Muscle of leg (tissue), 11 donors: ENCODE data around the gene ZSWIM9. TPM values are rescaled to one million over a fixed set of nuclear protein-coding genes. Genes with fewer than 3 reads are reported as not detected.
A peak's percentile ranks its signal among the peaks of the same experiment; 100 is the strongest.

ENCODE experiments used
- DNase-seq: peaks from one replicate; pipeline ENCODE4 v3.0.0; 2013
- H3K27ac ChIP-seq: one replicate; pipeline ENCODE4 v1.5.1; 2013; ENCODE audit warnings: mild to moderate bottlenecking, low read length, control low read depth
- H3K27me3 ChIP-seq: one replicate; pipeline ENCODE4 v1.6.1; 2013; ENCODE audit warnings: low read length; ENCODE audit not compliant: control insufficient read depth, insufficient read depth
- H3K36me3 ChIP-seq: one replicate; pipeline ENCODE4 v1.6.1; 2013; ENCODE audit warnings: low read length; ENCODE audit not compliant: control insufficient read depth, insufficient read depth
- H3K4me1 ChIP-seq: one replicate; pipeline ENCODE4 v1.6.1; 2013; ENCODE audit warnings: low read length; ENCODE audit not compliant: control insufficient read depth, insufficient read depth
- H3K4me3 ChIP-seq: one replicate; pipeline ENCODE4 v1.5.1; 2013; ENCODE audit warnings: low read length, control low read depth
- H3K9me3 ChIP-seq: replicated peaks from 2 replicates; pipeline ENCODE4 v1.6.1; 2013; ENCODE audit warnings: low read depth, low read length; ENCODE audit not compliant: control insufficient read depth
- WGBS: methylation state at CpG from one replicate; pipeline ENCODE4 v1.1.5; 2013; ENCODE audit warnings: missing lambda C conversion rate; ENCODE audit not compliant: insufficient coverage; 5-methylcytosine and 5-hydroxymethylcytosine counted together
- polyA plus RNA-seq, 8 donors: library from polyadenylated mRNA; unstranded; fragments of 120-200 nt; gene quantifications; one replicate each; pipeline versions ENCODE4 v1.2.1 to v1.2.3, GENCODE V29; 2013; ENCODE audit warnings: inconsistent platforms in 1 of 8, low replicate concordance in 1 of 8; ENCODE audit not compliant: insufficient read length in 8 of 8, insufficient read depth in 1 of 8
- total RNA-seq: library from RNA; stranded (reverse); fragments of 120-200 nt; gene quantifications from one replicate; pipeline ENCODE4 v1.2.4, GENCODE V29; 2013

Gene ZSWIM9
- total and polyA plus RNA-seq, 9 donors = 1.0 to 8.7 (median 7.4) TPM

DNA sequence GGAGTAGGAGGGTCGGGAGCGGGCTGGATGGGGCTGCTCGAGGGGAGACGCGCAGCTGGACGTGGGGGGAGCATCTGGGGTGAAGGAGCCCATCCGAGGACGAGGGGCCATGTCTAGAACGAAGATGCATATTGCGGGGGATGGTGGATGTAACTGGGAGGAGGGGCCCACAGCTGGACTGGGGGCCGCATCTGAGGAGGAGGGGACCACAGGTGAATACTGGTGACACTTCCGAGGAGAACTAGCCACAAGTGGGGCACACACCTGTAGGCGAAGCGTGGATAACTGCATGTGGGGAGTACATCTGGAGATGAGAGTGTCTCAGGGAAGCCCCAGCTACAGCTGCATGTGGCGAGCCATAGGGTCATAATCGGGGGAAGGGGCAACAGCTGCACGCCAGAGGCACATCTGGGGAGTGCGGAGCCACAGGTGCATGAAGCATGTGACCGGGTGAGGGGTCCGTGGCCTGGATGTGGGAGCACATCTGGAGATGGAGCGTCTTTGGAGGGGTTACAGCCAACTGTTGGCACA lies 402 bp downstream of the ZSWIM9 start:
- Histone ChIP-seq H3K27ac (peak overlapping the region; percentile 98), H3K27me3 (no peaks in the 10 kb centered on the region), H3K4me1 (peaks cover 12% of the 10 kb centered on the region), H3K4me3 (peak overlapping the region; percentile 65), H3K9me3 (no peaks in the 10 kb centered on the region), H3K36me3 (peaks cover 28% of the 10 kb centered on the region)
- under 1% methylated on average over 20 of the region's 21 CpGs for WGBS
- DNase-seq = peak; percentile 44

GRCh38 chr19:48171710-48172109 lies 1.2 kb downstream of the ZSWIM9 start:
- Histone ChIP-seq H3K4me3 (no peak overlapping the region), H3K4me1 (peaks cover 12% of the 10 kb centered on the region)
- no peak for DNase-seq

GRCh38 chr19:48174445-48175030 lies 4.1 kb downstream of the ZSWIM9 start:
- no peak for DNase-seq
- H3K9me3 ChIP-seq = no peaks in the 10 kb centered on the region
- H3K27ac ChIP-seq = no peak overlapping the region
- H3K36me3 ChIP-seq = peaks cover 37% of the 10 kb centered on the region
- 80% methylated on average over 1 of the region's 6 CpGs for WGBS
- H3K4me1 ChIP-seq = peaks cover 12% of the 10 kb centered on the region
- no peaks in the 10 kb centered on the region for H3K27me3 ChIP-seq
- no peak overlapping the region for H3K4me3 ChIP-seq

More at GRCh38 chr19:48171710-48172109, 1.2 kb downstream of the ZSWIM9 start:
- no peak overlapping the region for H3K27ac ChIP-seq
- H3K36me3 ChIP-seq = peaks cover 34% of the 10 kb centered on the region
- WGBS = 80% methylated on average over 36 of the region's 37 CpGs
- no peaks in the 10 kb centered on the region for H3K27me3 ChIP-seq
- H3K9me3 ChIP-seq = no peaks in the 10 kb centered on the region

GRCh38 chr19:48175578-48175977 lies 5.1 kb downstream of the ZSWIM9 start:
- no peak overlapping the region for H3K4me3 ChIP-seq
- H3K27me3 ChIP-seq = no peaks in the 10 kb centered on the region
- H3K36me3 ChIP-seq = peaks cover 40% of the 10 kb centered on the region
- 95% methylated on average over 8 of the region's 10 CpGs for WGBS
- H3K9me3 ChIP-seq = no peaks in the 10 kb centered on the region
- no peak overlapping the region for H3K27ac ChIP-seq
- peaks cover 12% of the 10 kb centered on the region for H3K4me1 ChIP-seq
- no peak for DNase-seq

GRCh38 chr19:48176226-48176625 lies 5.7 kb downstream of the ZSWIM9 start:
- Histone ChIP-seq H3K27me3 (no peaks in the 10 kb centered on the region), H3K27ac (no peak overlapping the region), H3K36me3 (peaks cover 40% of the 10 kb centered on the region), H3K9me3 (peaks cover 3% of the 10 kb centered on the region), H3K4me3 (no peak overlapping the region), H3K4me1 (peaks cover 7% of the 10 kb centered on the region)
- WGBS = no CpG with 5 or more reads among the region's 3 CpGs
- no peak for DNase-seq

DNA sequence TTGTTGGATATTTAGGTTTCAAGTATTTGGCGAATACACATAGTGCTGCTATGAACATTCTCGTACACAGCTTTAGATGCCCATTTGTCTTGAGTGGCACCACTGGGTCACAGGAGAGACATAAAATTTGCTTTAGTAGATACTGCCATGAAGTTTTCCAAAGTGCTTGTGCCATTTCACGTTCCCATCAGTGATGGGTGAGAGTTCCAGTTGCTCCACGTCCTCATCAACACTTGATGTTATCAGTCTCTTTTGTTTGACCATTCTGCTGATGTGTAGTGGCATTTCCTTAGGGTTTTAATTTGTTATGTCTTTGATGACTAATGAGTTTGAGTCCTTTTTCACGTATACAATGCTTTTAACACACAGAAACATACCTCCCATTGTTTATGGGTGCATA lies 11.0 kb downstream of the ZSWIM9 start:
- 94% methylated on average over 2 of the region's 5 CpGs for WGBS
- H3K4me1 ChIP-seq = no peaks in the 10 kb centered on the region
- no peaks in the 10 kb centered on the region for H3K27me3 ChIP-seq
- H3K4me3 ChIP-seq = no peak overlapping the region
- H3K9me3 ChIP-seq = peaks cover 9% of the 10 kb centered on the region
- peaks cover 13% of the 10 kb centered on the region for H3K36me3 ChIP-seq
- no peak overlapping the region for H3K27ac ChIP-seq
- no peak for DNase-seq

DNA sequence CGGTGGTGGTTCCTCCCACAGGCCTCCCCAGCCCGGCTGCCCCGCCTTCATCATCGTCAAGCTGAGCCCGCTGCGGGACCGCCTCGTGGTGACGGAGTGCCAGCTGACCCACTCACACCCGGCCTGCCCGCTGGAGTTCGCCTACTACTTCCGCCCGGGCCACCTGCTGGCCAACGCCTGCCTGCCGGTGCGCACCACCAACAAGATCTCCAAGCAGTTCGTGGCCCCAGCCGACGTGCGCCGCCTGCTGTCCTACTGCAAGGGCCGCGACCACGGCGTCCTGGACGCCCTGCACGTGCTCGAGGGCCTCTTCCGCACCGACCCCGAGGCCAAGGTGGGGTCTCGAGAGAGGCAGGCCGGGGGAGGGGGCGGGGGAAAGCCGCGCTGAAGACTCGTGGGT lies 12.0 kb downstream of the ZSWIM9 start:
- Histone ChIP-seq H3K27ac (no peak overlapping the region), H3K27me3 (no peaks in the 10 kb centered on the region), H3K4me3 (no peak overlapping the region), H3K4me1 (no peaks in the 10 kb centered on the region), H3K9me3 (peaks cover 9% of the 10 kb centered on the region), H3K36me3 (peaks cover 13% of the 10 kb centered on the region)
- WGBS = 92% methylated on average over 38 of the region's 38 CpGs
- DNase-seq = no peak

GRCh38 chr19:48183356-48183755 lies 12.9 kb downstream of the ZSWIM9 start:
- peaks cover 9% of the 10 kb centered on the region for H3K9me3 ChIP-seq
- WGBS = no CpG with 5 or more reads among the region's 9 CpGs
- H3K27me3 ChIP-seq = no peaks in the 10 kb centered on the region
- H3K27ac ChIP-seq = no peak overlapping the region
- H3K4me1 ChIP-seq = no peaks in the 10 kb centered on the region
- peaks cover 19% of the 10 kb centered on the region for H3K36me3 ChIP-seq
- DNase-seq = no peak
- H3K4me3 ChIP-seq = no peak overlapping the region

DNA sequence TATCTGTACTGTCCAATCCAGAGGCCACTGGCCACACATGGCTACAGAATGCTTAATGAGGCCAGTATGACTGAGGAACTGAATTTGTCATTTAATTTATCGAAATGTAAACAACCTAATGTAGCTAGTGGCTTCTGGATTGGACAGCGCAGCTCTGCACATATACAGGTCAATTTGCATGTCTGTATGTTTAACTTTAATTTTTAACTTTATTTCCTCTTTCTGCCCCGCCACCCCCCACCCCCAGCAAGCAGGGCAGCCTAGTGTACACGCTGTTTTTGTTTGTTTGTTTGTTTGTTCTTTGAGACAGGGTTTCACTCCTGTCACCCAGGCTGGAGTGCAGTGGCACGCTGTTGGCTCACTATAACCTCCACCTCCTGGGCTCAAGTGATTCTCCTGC lies 15.5 kb downstream of the ZSWIM9 start:
- Histone ChIP-seq H3K4me3 (no peak overlapping the region), H3K27ac (no peak overlapping the region), H3K9me3 (peaks cover 11% of the 10 kb centered on the region), H3K27me3 (no peaks in the 10 kb centered on the region), H3K36me3 (peaks cover 22% of the 10 kb centered on the region), H3K4me1 (peaks cover 4% of the 10 kb centered on the region)
- 100% methylated on average over 2 of the region's 5 CpGs for whole genome bisulfite sequencing
- no peak for DNase-seq

DNA sequence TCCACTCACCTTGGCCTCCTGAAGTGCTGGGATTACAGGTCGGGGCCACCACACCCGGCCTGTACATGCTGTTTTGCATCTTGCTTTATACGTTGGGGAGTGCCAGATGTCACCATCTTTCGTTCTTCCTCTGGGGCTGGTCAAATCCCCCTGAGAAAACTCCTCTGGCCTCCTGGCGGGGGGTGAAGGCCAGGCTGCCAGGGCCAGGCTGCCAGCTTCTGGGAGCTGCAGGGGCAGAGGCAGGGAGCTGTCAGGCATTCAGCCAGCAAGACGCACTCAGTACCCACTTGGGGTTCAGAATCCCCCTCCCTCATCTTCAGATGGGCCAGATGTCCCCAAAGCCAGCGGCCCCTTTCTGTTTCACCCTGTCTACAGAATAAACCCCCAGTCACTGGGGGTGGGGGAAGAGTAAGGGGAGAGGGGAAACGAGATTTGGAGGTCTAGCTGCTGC lies 16.1 kb downstream of the ZSWIM9 start:
- no peak overlapping the region for H3K4me3 ChIP-seq
- peaks cover 6% of the 10 kb centered on the region for H3K9me3 ChIP-seq
- WGBS = 76% methylated on average over 5 of the region's 8 CpGs
- peaks cover 21% of the 10 kb centered on the region for H3K36me3 ChIP-seq
- DNase-seq = no peak
- H3K4me1 ChIP-seq = peaks cover 4% of the 10 kb centered on the region
- H3K27ac ChIP-seq = no peak overlapping the region
- H3K27me3 ChIP-seq = no peaks in the 10 kb centered on the region
